OCI-LY1 (cell line): ENCODE results near the gene RNFT2.
A peak's percentile ranks its signal among the peaks of the same experiment; 100 is the strongest.

Experiments
- H2AFZ ChIP-seq: fragments of 200-600 bp; sonication (generic), shearing (Covaris generic); 2 replicates; pipeline ENCODE4 v1.6.0; 2014; ENCODE audit warnings: antibody characterized with exemption, mild to moderate bottlenecking, low read length
- H3F3A ChIP-seq: fragments of 200-600 bp; sonication (generic), shearing (Covaris generic); 2 replicates; pipeline ENCODE4 v1.6.0; 2014; ENCODE audit warnings: mild to moderate bottlenecking, antibody characterized with exemption, low read length, moderate library complexity; ENCODE audit not compliant: insufficient read depth
- H3K27ac ChIP-seq: fragments of 200-600 bp; sonication (generic); 2 replicates; pipeline ENCODE4 v1.5.1; 2014; ENCODE audit warnings: low read length, mixed run types, mild to moderate bottlenecking, low read depth; ENCODE audit not compliant: poor library complexity, severe bottlenecking
- H3K27me3 ChIP-seq: fragments of 200-600 bp; sonication (generic); 2 replicates; pipeline ENCODE4 v1.6.0; 2014; ENCODE audit warnings: antibody characterized with exemption, mild to moderate bottlenecking, low read length, moderate library complexity; ENCODE audit not compliant: insufficient read depth
- H3K36me3 ChIP-seq: fragments of 200-600 bp; sonication (generic); 2 replicates; pipeline ENCODE4 v1.6.1; 2014; ENCODE audit warnings: mild to moderate bottlenecking, antibody characterized with exemption, low read length, moderate library complexity, mixed read lengths; ENCODE audit not compliant: insufficient read depth
- H3K4me1 ChIP-seq: fragments of 200-600 bp; sonication (generic); 2 replicates; pipeline ENCODE4 v1.5.1; 2014; ENCODE audit warnings: mild to moderate bottlenecking, low read length, moderate library complexity; ENCODE audit not compliant: insufficient read depth, severe bottlenecking
- H3K4me2 ChIP-seq: fragments of 200-600 bp; sonication (generic), shearing (Covaris generic); 2 replicates; pipeline ENCODE4 v1.6.1; 2014; ENCODE audit warnings: low read length
- H3K4me3 ChIP-seq: fragments of 200-600 bp; sonication (generic); 2 replicates; pipeline ENCODE4 v1.5.1; 2014; ENCODE audit warnings: low read length, low read depth, mild to moderate bottlenecking, mixed read lengths; ENCODE audit not compliant: poor library complexity, severe bottlenecking
- H3K79me2 ChIP-seq: fragments of 200-600 bp; shearing (Covaris generic); 2 replicates; pipeline ENCODE4 v1.6.1; 2016; ENCODE audit warnings: mixed run types, low read length, mixed read lengths; ENCODE audit not compliant: insufficient read depth
- H3K9ac ChIP-seq: fragments of 200-600 bp; sonication (generic), shearing (Covaris generic); 2 replicates; pipeline ENCODE4 v1.6.1; 2014; ENCODE audit warnings: mild to moderate bottlenecking, low read length, mixed read lengths
- H3K9me2 ChIP-seq: fragments of 200-600 bp; sonication (generic), shearing (Covaris generic); 2 replicates; pipeline ENCODE4 v1.6.1; 2014; ENCODE audit warnings: low read depth, mild to moderate bottlenecking, low read length, mixed read lengths
- H3K9me3 ChIP-seq: fragments of 200-600 bp; shearing (Covaris generic); 2 replicates; pipeline ENCODE4 v1.6.1; 2014; ENCODE audit warnings: low read length, mixed read lengths
- H4K20me1 ChIP-seq: fragments of 200-600 bp; sonication (generic), shearing (Covaris generic); 2 replicates; pipeline ENCODE4 v1.6.0; 2016; ENCODE audit warnings: mild to moderate bottlenecking, low read length; ENCODE audit not compliant: insufficient read depth
- CTCF ChIP-seq: fragments of 200-600 bp; sonication (generic), shearing (Covaris generic); IDR thresholded peaks from 2 replicates; pipeline ENCODE4 v1.5.1; 2017; ENCODE audit warnings: mild to moderate bottlenecking, antibody characterized with exemption, low read length, moderate library complexity, mixed read lengths
- EZH2 ChIP-seq: fragments of 200-600 bp; sonication (generic), shearing (Covaris generic); IDR thresholded peaks from 2 replicates; pipeline ENCODE4 v1.8.0; 2017; ENCODE audit warnings: borderline replicate concordance, mixed run types, mild to moderate bottlenecking, antibody characterized with exemption, low read length, moderate library complexity, mixed read lengths

RNFT2 gene

DNA sequence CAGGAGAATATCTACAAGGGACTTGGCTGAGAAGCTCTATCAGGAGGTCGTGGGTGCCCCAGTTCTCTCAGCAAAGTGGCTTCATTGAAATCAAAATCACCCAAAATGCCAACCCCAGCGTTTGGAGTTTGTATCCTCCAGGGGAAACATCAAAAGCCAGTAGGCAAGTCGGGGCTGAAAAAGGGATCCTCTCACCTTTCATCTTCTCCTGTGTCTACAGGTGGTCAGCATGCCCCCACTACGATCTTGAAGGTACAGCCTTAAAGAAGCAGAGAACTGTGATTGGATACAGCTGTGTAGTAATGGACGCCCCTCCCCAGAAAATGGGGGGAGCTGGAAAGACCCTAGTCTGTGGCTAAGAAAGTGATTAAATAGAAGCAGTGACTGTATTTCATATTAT, 121.0 kb downstream of the RNFT2 start:
- Histone ChIP-seq H3F3A (no peaks in the 10 kb centered on the region), H3K4me2 (peak overlapping the region; percentile 44)

DNA sequence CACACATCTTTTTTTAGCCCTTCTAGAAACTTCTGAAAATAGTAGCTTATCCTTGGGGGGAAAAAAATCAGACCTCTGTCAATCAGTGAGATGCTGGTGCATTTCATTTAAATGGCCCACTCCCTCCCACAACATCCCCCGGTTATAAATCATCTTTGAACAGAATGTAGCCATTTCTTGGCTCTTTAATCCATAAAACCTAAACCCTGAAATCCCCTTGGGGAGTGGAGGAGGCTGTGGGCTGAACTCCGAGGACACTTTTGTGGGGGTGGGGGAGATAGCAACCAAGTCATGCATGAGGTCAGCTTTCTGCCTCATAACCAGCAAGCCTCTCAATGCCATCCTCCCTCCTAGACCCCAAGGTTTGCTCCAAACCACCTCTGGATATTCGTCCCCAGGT, 122.1 kb downstream of the RNFT2 start:
- Histone ChIP-seq H4K20me1 (no peaks in the 10 kb centered on the region), H3K9me3 (no peaks in the 10 kb centered on the region), H3K27me3 (no peaks in the 10 kb centered on the region), H3F3A (no peaks in the 10 kb centered on the region), H3K4me2 (peak overlapping the region; percentile 44), H3K36me3 (peaks cover 51% of the 10 kb centered on the region; the same call in 1 of the 2 replicates), H2AFZ (no peak overlapping the region), H3K9me2 (no peaks in the 10 kb centered on the region), H3K27ac (peak overlapping the region; percentile 88), H3K9ac (peak overlapping the region; percentile 23; the same call in 1 of the 2 replicates), H3K4me1 (peaks cover 68% of the 10 kb centered on the region), H3K4me3 (peak overlapping the region; percentile 15), H3K79me2 (no peaks in the 10 kb centered on the region)
- no peak for TF ChIP-seq EZH2
- no peak for TF ChIP-seq CTCF

More for the DNA sequence above, 121.0 kb downstream of the RNFT2 start:
- H3K9me2 ChIP-seq, result no peaks in the 10 kb centered on the region
- H3K27ac ChIP-seq, result peak overlapping the region; percentile 88
- H3K79me2 ChIP-seq, result no peaks in the 10 kb centered on the region
- TF ChIP-seq CTCF (no peak), EZH2 (no peak)
- no peaks in the 10 kb centered on the region for H3K27me3 ChIP-seq
- no peak overlapping the region; the same call in 1 of the 2 replicates for H3K9ac ChIP-seq
- no peak overlapping the region for H2AFZ ChIP-seq
- H4K20me1 ChIP-seq, result no peaks in the 10 kb centered on the region
- peaks cover 71% of the 10 kb centered on the region for H3K4me1 ChIP-seq
- peaks cover 43% of the 10 kb centered on the region; the same call in 1 of the 2 replicates for H3K36me3 ChIP-seq
- H3K4me3 ChIP-seq, result no peak overlapping the region
- H3K9me3 ChIP-seq, result no peaks in the 10 kb centered on the region

DNA sequence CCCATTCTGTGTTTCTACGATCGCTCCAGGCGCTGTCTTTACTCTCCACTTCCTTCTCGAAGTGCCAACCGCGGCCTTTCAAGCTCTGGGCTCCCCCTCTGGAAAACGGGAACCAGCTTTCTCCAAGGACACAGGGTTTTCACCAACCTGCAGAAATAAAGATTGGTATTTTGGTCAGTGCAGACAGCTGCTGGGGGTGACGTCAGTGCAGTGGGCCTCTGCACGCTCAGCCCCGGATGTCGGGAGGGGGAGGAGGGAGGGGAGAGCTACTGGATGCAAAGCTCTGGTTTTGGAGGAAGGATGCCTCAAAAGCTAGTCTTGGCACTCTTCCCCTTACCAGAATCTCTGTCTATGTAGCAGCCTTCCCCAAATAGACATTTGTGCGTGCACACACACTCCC, 123.2 kb downstream of the RNFT2 start:
- Histone ChIP-seq H3K9ac (no peak overlapping the region), H3K4me1 (peaks cover 68% of the 10 kb centered on the region), H2AFZ (no peak overlapping the region), H4K20me1 (no peaks in the 10 kb centered on the region), H3K4me2 (peak overlapping the region; percentile 44), H3K4me3 (peak overlapping the region; percentile 9), H3K9me2 (no peaks in the 10 kb centered on the region), H3K79me2 (no peaks in the 10 kb centered on the region), H3K27ac (peak overlapping the region; percentile 88), H3F3A (no peaks in the 10 kb centered on the region), H3K36me3 (peaks cover 53% of the 10 kb centered on the region), H3K9me3 (no peaks in the 10 kb centered on the region), H3K27me3 (no peaks in the 10 kb centered on the region)
- TF ChIP-seq CTCF, result no peak
